ENCODE results near the gene FICD.

FICD gene

DNA sequence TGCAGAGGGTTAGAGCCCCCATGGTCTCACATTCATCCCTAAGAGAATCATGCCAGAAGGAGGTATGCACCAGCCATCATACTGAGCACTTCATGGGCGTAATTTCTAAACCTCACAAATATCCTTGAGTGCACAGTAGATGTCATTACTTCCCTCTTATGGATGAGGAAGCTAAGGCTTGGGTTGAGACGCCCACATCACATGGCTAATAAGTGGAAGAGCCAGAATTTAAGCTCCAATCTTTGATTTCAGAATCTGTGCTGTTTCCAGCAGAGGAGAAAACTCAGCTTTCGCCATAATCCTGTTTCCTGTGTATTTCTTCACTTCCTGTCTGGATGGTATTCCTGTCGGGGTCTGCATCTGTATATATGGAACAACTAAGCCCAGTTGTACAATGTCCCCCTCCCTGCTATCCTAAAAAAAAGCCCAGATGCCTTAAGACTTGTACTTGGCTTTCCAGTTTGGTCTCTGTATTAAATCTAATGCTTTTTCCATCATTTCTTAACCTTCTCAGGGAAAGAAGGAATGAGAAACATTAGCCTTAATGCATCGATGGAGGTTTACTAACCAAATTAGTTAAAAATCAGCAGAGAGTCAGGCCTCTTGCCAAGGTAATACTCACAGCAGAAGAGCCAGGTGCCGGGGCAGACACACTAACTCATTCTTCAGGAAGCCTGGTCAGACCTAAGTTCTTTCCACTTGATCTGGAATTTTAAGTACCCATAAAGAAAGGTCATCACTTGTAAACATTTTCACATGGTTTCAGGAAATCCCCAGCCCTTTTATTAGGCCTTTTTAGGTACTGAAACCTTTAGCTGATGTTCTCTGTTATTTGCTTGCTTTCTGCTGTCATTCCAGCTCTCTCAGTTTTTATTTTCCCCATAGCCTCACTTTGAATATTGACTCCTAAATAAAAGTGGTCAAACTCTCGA, 52.6 kb downstream of the FICD start:
- WGBS (ENCODE audit: extremely low coverage, insufficient coverage, low lambda C conversion rate), result no CpG with 5 or more reads among the region's 7 CpGs
- H2BK5ac ChIP-seq (ENCODE audit: low read length), result no peak overlapping the region
- H3K27me3 ChIP-seq (ENCODE audit: insufficient read depth, low read length, poor library complexity), result no peaks in the 10 kb centered on the region
- H3K4me1 ChIP-seq (ENCODE audit: control insufficient read depth, low read depth, low read length), result no peaks in the 10 kb centered on the region
- peaks cover 2% of the 10 kb centered on the region for H3K36me3 ChIP-seq (ENCODE audit: control insufficient read depth, insufficient read depth, low read length)
- no peak for DNase-seq
- H3K23ac ChIP-seq (ENCODE audit: low read length), result no peak overlapping the region
- H2BK120ac ChIP-seq (ENCODE audit: low read depth, low read length), result no peak overlapping the region
- H3K4me3 ChIP-seq (ENCODE audit: low read length), result no peak overlapping the region
- no peak overlapping the region for H3K4me2 ChIP-seq (ENCODE audit: low read length)
- H4K5ac ChIP-seq (ENCODE audit: low read length), result no peak overlapping the region
- no peak overlapping the region for H3K4ac ChIP-seq (ENCODE audit: low read depth, low read length)
- H3K79me2 ChIP-seq (ENCODE audit: control insufficient read depth, insufficient read depth, low read length), result peaks cover 5% of the 10 kb centered on the region
- no peak overlapping the region for H4K8ac ChIP-seq (ENCODE audit: low read depth, low read length)
- no peak overlapping the region for H3K18ac ChIP-seq (ENCODE audit: low read length)
- no peak overlapping the region for H2BK15ac ChIP-seq (replicated peaks; ENCODE audit: low read depth)
- H3K9ac ChIP-seq (ENCODE audit: low read length), result no peak overlapping the region
- H2AK5ac ChIP-seq (ENCODE audit: low read length), result no peak overlapping the region
- H3K79me1 ChIP-seq (ENCODE audit: low read length), result peaks cover 5% of the 10 kb centered on the region
- H3K56ac ChIP-seq (ENCODE audit: low read length), result no peak overlapping the region
- no peak overlapping the region for H3K27ac ChIP-seq (ENCODE audit: low read depth, low read length)

DNA sequence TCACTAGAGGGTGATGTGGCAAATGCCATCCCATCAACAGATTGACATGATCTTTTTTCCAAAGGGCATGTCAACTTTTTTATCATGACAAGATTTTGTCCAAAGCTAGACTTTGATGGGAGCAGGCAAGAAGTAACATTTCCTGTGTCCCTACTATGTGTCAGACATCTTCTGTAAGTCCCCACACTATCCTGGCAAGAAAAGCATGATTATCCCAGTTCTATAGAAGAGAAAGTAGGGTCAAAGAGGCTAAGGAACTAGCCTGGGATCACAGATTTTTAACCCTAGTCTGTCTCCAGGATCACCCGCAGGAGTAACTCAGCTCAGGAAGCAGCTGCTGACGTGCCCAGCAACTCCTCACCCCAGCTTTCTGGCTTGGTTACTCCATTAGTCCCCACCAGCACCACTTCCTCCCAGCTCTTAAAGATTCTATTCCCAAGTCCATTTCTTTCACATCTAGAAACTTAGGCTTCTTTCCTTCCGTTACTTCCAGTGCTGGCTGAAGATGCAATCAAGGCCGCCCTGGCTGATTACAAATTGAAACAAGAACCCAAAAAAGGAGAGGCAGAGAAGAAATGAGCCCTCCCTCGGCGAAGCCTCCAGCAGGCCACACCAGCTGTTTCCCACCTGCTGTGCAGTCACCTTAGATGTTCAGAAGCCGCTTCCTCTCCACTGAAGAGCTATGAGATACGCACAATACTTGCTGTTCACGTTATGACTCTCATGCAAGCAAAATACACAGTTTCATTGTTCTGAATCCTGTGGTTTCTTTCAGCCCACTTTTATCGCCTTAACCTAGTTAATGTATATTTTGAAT, 53.5 kb downstream of the FICD start:
- no peak overlapping the region for H3K27ac ChIP-seq (ENCODE audit: low read depth, low read length)
- H2BK120ac ChIP-seq (ENCODE audit: low read depth, low read length), result no peak overlapping the region
- DNase-seq, result no peak
- no peak overlapping the region for H4K5ac ChIP-seq (ENCODE audit: low read length)
- no peaks in the 10 kb centered on the region for H3K4me1 ChIP-seq (ENCODE audit: control insufficient read depth, low read depth, low read length)
- no peaks in the 10 kb centered on the region for H3K27me3 ChIP-seq (ENCODE audit: insufficient read depth, low read length, poor library complexity)
- H3K56ac ChIP-seq (ENCODE audit: low read length), result no peak overlapping the region
- H3K18ac ChIP-seq (ENCODE audit: low read length), result no peak overlapping the region
- no peak overlapping the region for H3K9ac ChIP-seq (ENCODE audit: low read length)
- H3K4me2 ChIP-seq (ENCODE audit: low read length), result no peak overlapping the region
- H2BK15ac ChIP-seq (replicated peaks; ENCODE audit: low read depth), result no peak overlapping the region
- no peak overlapping the region for H3K23ac ChIP-seq (ENCODE audit: low read length)
- WGBS (ENCODE audit: extremely low coverage, insufficient coverage, low lambda C conversion rate), result no CpG with 5 or more reads among the region's 10 CpGs
- peaks cover 2% of the 10 kb centered on the region for H3K36me3 ChIP-seq (ENCODE audit: control insufficient read depth, insufficient read depth, low read length)
- no peaks in the 10 kb centered on the region for H3K79me1 ChIP-seq (ENCODE audit: low read length)
- no peak overlapping the region for H2AK5ac ChIP-seq (ENCODE audit: low read length)
- H4K8ac ChIP-seq (ENCODE audit: low read depth, low read length), result no peak overlapping the region
- no peak overlapping the region for H3K4me3 ChIP-seq (ENCODE audit: low read length)
- no peaks in the 10 kb centered on the region for H3K79me2 ChIP-seq (ENCODE audit: control insufficient read depth, insufficient read depth, low read length)
- H2BK5ac ChIP-seq (ENCODE audit: low read length), result no peak overlapping the region
- no peak overlapping the region for H3K4ac ChIP-seq (ENCODE audit: low read depth, low read length)

Measured in mesendoderm (in vitro differentiated cells).